Adipocyte (in vitro differentiated cells): ENCODE measurements around the gene CYBA.

Experiments
- DNase-seq: peaks from one replicate; pipeline ENCODE4 v3.0.0-alpha.2; 2015; ENCODE audit warnings: low read depth
- H3K27me3 ChIP-seq: replicated peaks from 2 replicates; pipeline ENCODE4 v1.7.0; 2013; ENCODE audit warnings: mild to moderate bottlenecking, low read length, moderate library complexity; ENCODE audit not compliant: control insufficient read depth, insufficient read depth
- H3K36me3 ChIP-seq: 2 replicates; pipeline ENCODE4 v1.7.0; 2013; ENCODE audit warnings: low read length, mild to moderate bottlenecking, moderate library complexity; ENCODE audit not compliant: control insufficient read depth, insufficient read depth, severe bottlenecking
- H3K4me1 ChIP-seq: 2 replicates; pipeline ENCODE4 v1.7.0; 2013; ENCODE audit warnings: mild to moderate bottlenecking, low read length, moderate library complexity; ENCODE audit not compliant: control insufficient read depth, insufficient read depth
- H3K4me3 ChIP-seq: 2 replicates; pipeline ENCODE4 v1.7.0; 2013; ENCODE audit warnings: mild to moderate bottlenecking, low read length, moderate library complexity
- H3K9ac ChIP-seq: 2 replicates; pipeline ENCODE4 v1.7.0; 2013; ENCODE audit warnings: mild to moderate bottlenecking, low read length, moderate library complexity
- H3K9me3 ChIP-seq: 2 replicates; pipeline ENCODE4 v1.7.0; 2013; ENCODE audit warnings: mild to moderate bottlenecking, low read length, moderate library complexity; ENCODE audit not compliant: control insufficient read depth

Gene CYBA

DNA sequence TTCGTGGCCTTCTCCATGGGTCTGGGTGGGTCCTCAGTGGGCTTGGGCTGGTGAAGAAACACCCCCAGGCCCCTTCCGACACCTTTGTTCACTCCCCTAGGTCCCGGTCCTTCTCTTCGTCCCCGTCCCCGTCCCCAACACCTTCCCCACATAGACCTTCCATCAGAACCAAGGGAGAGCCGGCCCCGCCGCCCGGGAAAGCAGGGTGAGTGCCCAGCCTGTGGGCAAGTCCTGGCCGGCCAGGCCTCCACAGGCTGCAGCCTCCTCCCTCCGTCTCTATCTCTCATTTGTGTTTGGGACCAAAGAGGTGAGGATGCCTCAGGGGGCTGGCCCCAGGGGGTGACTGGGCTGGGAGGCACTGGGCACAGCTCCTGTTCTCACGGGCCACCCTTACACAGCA, 27.0 kb downstream of the CYBA start:
- Histone ChIP-seq H3K4me3 (no peak overlapping the region), H3K9me3 (no peaks in the 10 kb centered on the region), H3K9ac (no peak overlapping the region), H3K27me3 (no peaks in the 10 kb centered on the region), H3K4me1 (no peaks in the 10 kb centered on the region), H3K36me3 (peaks cover 73% of the 10 kb centered on the region)
- DNase-seq: no peak

GRCh38 chr16:88622866-88623265, 28.0 kb downstream of the CYBA start:
- DNase-seq: no peak
- Histone ChIP-seq H3K4me1 (no peaks in the 10 kb centered on the region), H3K4me3 (no peak overlapping the region), H3K36me3 (peaks cover 65% of the 10 kb centered on the region), H3K9me3 (no peaks in the 10 kb centered on the region), H3K27me3 (no peaks in the 10 kb centered on the region), H3K9ac (no peak overlapping the region)

- no peaks in the 10 kb centered on the region for H3K9me3 ChIP-seq
Observed at GRCh38 chr16:88622125-88622524, 28.7 kb downstream of the CYBA start.

DNA sequence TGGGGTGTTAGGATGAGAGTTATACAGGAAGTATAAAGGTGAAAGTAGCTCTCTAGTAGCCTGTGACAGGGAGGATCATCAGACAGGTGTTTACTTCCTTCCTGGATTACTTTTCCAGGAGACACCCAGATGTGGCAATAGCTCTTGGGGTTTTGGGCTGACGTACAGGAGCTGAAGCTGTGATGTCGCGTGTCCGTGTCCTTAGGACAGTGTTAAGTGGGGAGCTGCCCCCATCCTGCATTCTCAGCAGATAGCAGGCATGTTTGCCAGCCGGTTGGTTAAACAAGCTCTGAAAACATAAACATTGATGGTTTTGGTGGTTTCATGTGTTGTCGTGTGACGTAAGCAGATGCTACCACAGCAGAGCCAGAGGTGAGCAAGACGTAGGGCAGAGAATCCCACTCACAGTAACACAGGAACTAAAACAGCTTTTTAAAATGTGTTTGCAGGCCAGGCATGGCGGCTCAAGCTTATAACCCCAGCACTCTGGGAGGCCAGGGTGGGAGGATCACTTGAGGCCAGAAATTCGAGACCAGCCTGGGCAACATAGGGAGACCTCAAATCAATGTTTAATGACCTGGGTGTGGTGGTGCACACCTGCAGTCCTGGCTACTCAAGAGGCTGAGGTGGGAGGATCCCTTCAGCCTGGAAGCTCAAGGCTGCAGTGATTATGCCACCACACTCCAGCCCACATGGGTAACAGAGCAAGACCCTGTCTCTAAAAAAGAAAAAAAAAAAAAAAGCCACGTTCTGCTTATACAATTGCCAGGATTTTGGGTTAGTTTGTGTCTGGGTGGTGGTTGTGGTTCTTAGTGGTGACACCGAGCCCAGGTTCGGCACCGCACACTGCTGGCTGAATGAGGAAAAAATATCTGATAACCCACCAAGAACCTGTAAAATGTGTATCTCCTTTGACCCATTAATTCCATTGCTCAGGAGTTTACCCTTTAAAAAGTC, 30.7 kb downstream of the CYBA start:
- no peak for DNase-seq
- H3K27me3 ChIP-seq: no peaks in the 10 kb centered on the region
- H3K4me1 ChIP-seq: no peaks in the 10 kb centered on the region
- peaks cover 45% of the 10 kb centered on the region for H3K36me3 ChIP-seq
- no peak overlapping the region for H3K4me3 ChIP-seq
- no peak overlapping the region for H3K9ac ChIP-seq
- no peaks in the 10 kb centered on the region for H3K9me3 ChIP-seq

More at GRCh38 chr16:88622125-88622524, 28.7 kb downstream of the CYBA start:
- H3K27me3 ChIP-seq: no peaks in the 10 kb centered on the region
- H3K9ac ChIP-seq: no peak overlapping the region
- DNase-seq: no peak
- H3K4me1 ChIP-seq: no peaks in the 10 kb centered on the region
- peaks cover 59% of the 10 kb centered on the region for H3K36me3 ChIP-seq
- H3K4me3 ChIP-seq: no peak overlapping the region

- Histone ChIP-seq H3K36me3 (peaks cover 35% of the 10 kb centered on the region), H3K27me3 (no peaks in the 10 kb centered on the region), H3K9me3 (no peaks in the 10 kb centered on the region), H3K4me1 (no peaks in the 10 kb centered on the region), H3K4me3 (no peak overlapping the region), H3K9ac (no peak overlapping the region)
- DNase-seq: no peak
Observed at GRCh38 chr16:88618956-88619667, 31.7 kb downstream of the CYBA start.

- no peaks in the 10 kb centered on the region for H3K4me1 ChIP-seq
- no peaks in the 10 kb centered on the region for H3K9me3 ChIP-seq
- H3K27me3 ChIP-seq: no peaks in the 10 kb centered on the region
- no peak for DNase-seq
- no peak overlapping the region for H3K9ac ChIP-seq
- peaks cover 27% of the 10 kb centered on the region for H3K36me3 ChIP-seq
- H3K4me3 ChIP-seq: no peak overlapping the region
Observed at GRCh38 chr16:88618182-88618955, 32.5 kb downstream of the CYBA start.

GRCh38 chr16:88617268-88618031, 33.4 kb downstream of the CYBA start:
- H3K9ac ChIP-seq: no peak overlapping the region
- no peaks in the 10 kb centered on the region for H3K4me1 ChIP-seq
- H3K9me3 ChIP-seq: no peaks in the 10 kb centered on the region
- H3K36me3 ChIP-seq: peaks cover 22% of the 10 kb centered on the region
- no peak for DNase-seq
- no peak overlapping the region for H3K4me3 ChIP-seq
- no peaks in the 10 kb centered on the region for H3K27me3 ChIP-seq

DNA sequence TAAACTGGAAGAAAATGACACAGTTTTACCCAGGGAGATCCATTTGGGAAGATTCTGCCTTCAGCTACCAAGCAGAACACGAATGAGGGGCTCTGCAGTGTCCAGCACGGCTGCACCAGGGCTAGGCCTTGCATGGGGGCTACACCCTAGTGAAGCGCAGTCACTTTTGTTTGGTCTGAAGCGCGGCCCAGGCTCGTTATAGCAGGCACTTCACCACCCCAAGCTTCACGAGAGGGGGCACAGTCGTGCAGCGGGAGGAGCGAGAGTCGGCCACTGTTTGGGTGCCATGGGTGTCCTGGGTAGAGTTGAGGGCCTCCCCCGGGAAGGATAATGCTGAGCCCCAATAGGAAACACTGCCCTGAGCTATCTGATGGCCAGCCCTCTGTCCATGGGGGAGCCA, 34.1 kb downstream of the CYBA start:
- no peaks in the 10 kb centered on the region for H3K27me3 ChIP-seq
- no peaks in the 10 kb centered on the region for H3K4me1 ChIP-seq
- no peak for DNase-seq
- no peak overlapping the region for H3K9ac ChIP-seq
- no peaks in the 10 kb centered on the region for H3K9me3 ChIP-seq
- peaks cover 19% of the 10 kb centered on the region for H3K36me3 ChIP-seq
- H3K4me3 ChIP-seq: no peak overlapping the region

GRCh38 chr16:88616320-88616719, 34.5 kb downstream of the CYBA start:
- Histone ChIP-seq H3K9ac (no peak overlapping the region), H3K4me1 (no peaks in the 10 kb centered on the region), H3K4me3 (no peak overlapping the region), H3K9me3 (no peaks in the 10 kb centered on the region), H3K36me3 (peaks cover 22% of the 10 kb centered on the region), H3K27me3 (no peaks in the 10 kb centered on the region)
- no peak for DNase-seq

- no peak overlapping the region for H3K9ac ChIP-seq
- H3K36me3 ChIP-seq: peaks cover 35% of the 10 kb centered on the region
- H3K27me3 ChIP-seq: no peaks in the 10 kb centered on the region
- H3K4me1 ChIP-seq: no peaks in the 10 kb centered on the region
- no peak for DNase-seq
- H3K4me3 ChIP-seq: no peak overlapping the region
- no peaks in the 10 kb centered on the region for H3K9me3 ChIP-seq
Observed at GRCh38 chr16:88614818-88615580, 35.9 kb downstream of the CYBA start.
